Measurements from ENCODE around the gene OLIG2.

Gene OLIG2

DNA sequence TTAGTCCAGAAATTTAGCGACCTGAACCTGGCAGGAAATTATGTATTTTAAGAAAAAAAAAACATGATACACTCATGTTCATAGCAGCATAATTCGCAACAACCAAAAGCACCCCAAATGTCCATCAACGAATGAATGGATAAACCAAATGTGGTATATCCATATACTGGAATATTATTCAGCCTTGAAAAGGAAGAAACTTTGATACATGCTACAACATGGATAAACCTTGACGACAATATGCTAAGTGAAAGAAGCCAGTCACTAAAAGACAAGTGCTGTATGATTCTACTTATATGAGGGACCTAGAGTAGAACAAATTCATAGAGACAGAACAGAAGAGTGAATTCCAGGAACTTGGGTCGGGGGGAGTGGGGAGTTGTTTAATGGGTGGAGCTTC lies 43.5 kb downstream of the OLIG2 start:
- DNase-seq: no peak

GRCh38 chr21:33069645-33069993 lies 43.9 kb downstream of the OLIG2 start:
- no peak for DNase-seq

GRCh38 chr21:33069994-33070743 lies 44.4 kb downstream of the OLIG2 start, which contains the start of gene OLIG1:
Gene OLIG1 (plus strand): TSS chr21:33070141. CDS start chr21:33070247, 106 bp downstream.
- DNase-seq: peak; percentile 74

- DNase-seq: no peak
Measured at GRCh38 chr21:33070744-33070997, 44.9 kb downstream of the OLIG2 start.

- peak; percentile 35 for DNase-seq
Measured at GRCh38 chr21:33070998-33071769, 45.4 kb downstream of the OLIG2 start.

GRCh38 chr21:33071770-33072306 lies 46.1 kb downstream of the OLIG2 start:
- DNase-seq: no peak

DNA sequence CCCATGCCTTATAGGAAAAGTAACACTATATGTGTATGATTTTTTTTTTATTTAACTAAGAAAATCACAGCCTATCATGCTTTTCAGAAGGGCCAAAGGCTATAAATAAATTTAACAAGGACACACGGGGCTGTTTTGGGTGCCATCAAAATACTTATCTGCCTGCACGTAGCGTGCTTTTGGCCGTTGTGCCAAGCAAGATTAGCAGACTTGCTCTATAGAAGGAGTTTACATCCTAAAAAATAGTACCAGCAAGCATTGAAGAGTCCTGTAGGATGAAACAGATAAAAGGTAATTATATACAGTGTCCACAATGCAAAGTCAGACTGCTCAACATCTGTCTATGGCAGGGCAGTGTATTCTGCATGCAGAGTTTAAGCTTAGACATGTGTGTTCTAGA lies 47.9 kb downstream of the OLIG2 start:
- DNase-seq: no peak

- no peak for DNase-seq
Measured at GRCh38 chr21:33075128-33075527, 49.4 kb downstream of the OLIG2 start.

DNA sequence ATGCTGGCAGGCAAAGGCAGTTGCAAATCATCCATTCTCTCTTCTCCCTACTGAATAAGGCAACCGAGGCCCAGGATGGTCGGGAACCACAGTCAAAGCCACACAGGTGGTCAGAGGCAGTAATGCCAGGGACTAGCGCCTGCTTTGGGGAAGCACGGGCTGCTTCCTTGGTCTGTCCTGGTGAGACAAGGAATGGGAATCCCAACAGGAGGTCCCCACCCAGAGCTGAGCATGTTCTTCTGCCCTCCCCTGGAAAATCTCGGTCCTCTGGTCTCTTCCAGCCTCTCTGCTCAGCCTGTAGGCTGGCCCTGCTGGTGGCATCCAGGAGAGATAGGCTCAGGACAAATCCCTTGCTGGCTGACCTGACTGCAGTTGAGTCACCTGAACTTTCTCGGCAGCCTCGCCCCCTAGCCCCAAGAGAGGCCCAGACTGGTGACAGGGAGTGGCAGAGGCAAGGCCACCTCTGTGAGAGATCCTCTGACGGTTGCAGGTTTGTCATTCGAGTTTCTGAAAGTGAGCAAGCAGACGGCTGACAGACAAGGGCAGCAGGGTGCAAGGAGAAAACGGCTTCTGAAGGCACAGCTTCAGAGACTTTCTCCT lies 50.0 kb downstream of the OLIG2 start:
- DNase-seq: no peak

DNA sequence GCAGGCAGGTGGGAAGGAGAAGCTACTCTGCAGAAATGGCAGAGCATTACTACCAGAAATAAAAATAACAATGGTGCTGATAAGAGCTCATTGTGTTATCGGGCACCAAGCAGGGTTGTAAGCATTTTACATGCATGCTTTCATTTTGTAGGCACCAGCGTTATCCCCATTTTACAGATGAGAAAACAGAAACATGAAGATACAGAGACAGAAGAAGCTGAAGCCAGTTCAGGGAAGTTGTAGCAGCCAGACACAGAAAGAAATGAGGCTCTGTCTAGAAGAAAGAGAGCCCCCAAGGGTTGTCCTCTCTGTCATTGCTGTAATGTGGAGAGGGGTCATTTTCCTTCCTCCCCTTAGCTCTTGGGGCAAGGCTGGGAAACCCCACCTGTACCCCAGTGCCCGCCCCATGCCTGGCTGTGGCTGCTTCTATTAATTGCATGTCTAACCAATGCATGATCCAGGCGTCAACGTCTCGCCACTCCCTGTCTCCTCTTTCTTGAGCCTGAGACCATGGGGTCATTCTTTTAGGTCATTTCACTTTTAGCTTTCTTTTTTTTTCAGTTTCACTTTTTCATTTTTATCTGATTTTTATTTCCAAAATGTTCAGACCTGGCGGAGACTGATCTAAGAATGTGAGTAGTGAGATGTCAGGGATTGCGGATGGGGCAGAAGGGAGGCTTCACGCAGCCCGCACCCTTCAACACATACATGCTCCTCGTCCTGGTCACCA lies 51.0 kb downstream of the OLIG2 start:
- DNase-seq: no peak
